ENCODE measurements around the gene RDX. TPM values are rescaled to one million over a fixed set of nuclear protein-coding genes. Genes with fewer than 3 reads are reported as not detected.

The RDX gene
- total and polyA plus RNA-seq, 2 donors (not counting 1 experiment from before 2014, with no cell fraction given): 52.7 to 93.1 TPM

DNA sequence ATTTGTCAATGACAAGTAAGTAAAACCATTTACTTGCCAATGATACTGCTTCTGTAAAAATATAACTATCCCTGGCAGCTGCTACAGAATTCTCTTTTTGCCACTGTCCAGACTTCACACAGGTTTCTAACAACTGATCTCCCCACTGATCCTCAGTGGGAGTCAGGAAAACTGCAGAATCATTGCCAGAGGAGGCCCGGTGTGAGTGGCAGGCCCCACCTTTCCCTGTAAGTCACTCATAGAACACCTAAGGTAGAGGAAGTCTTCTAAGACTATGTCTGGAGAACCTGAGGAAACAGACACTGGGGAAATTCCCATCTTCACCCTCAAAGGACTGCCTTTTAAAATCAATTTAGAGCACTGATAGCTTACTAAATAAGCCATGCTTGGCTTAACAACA is 136.9 kb downstream of the RDX start:
- DNase-seq (ENCODE audit: low read depth in 2 of 2): no peak
- Histone ChIP-seq H3K4me1 (ENCODE audit: control insufficient read depth, extremely low read depth, insufficient read depth, low read length) (no peaks in the 10 kb centered on the region), H2AFZ (ENCODE audit: low read length) (no peak overlapping the region), H3K9me3 (ENCODE audit: control insufficient read depth, insufficient read depth, low read depth, low read length) (no peaks in the 10 kb centered on the region), H3K27me3 (ENCODE audit: control insufficient read depth, insufficient read depth, low read length) (no peaks in the 10 kb centered on the region), H3K27ac (ENCODE audit: insufficient read depth, low read length) (no peak overlapping the region), H4K20me1 (ENCODE audit: control insufficient read depth, extremely low read depth, insufficient read depth, low read length) (no peaks in the 10 kb centered on the region), H3K9ac (ENCODE audit: insufficient read depth, low read length) (no peak overlapping the region), H3K79me2 (ENCODE audit: control insufficient read depth, insufficient read depth, low read length) (no peaks in the 10 kb centered on the region), H3K4me2 (ENCODE audit: extremely low read depth, insufficient read depth, low read length) (no peak overlapping the region), H3K4me3 (replicated peaks in 1 of 4; ENCODE audit: control extremely low read depth in 1 of 4, insufficient read depth in 1 of 4, low read depth in 3 of 4, low read length in 4 of 4) (no peak overlapping the region), H3K36me3 (ENCODE audit: control insufficient read depth, insufficient read depth, low read length) (peaks cover 3% of the 10 kb centered on the region)
- TF ChIP-seq, protein P1, sequence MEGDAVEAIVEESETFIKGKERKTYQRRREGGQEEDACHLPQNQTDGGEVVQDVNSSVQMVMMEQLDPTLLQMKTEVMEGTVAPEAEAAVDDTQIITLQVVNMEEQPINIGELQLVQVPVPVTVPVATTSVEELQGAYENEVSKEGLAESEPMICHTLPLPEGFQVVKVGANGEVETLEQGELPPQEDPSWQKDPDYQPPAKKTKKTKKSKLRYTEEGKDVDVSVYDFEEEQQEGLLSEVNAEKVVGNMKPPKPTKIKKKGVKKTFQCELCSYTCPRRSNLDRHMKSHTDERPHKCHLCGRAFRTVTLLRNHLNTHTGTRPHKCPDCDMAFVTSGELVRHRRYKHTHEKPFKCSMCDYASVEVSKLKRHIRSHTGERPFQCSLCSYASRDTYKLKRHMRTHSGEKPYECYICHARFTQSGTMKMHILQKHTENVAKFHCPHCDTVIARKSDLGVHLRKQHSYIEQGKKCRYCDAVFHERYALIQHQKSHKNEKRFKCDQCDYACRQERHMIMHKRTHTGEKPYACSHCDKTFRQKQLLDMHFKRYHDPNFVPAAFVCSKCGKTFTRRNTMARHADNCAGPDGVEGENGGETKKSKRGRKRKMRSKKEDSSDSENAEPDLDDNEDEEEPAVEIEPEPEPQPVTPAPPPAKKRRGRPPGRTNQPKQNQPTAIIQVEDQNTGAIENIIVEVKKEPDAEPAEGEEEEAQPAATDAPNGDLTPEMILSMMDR (conservative IDR thresholded peaks at IDR 0.05 in 1 of 2, IDR thresholded peaks at IDR 0.05 in 1 of 2; ENCODE audit: low read depth in 1 of 2, low read length in 2 of 2): no peak
- TF ChIP-seq EZH2 (IDR thresholded peaks at IDR 0.05; ENCODE audit: low read length, missing control alignments): no peak

DNA sequence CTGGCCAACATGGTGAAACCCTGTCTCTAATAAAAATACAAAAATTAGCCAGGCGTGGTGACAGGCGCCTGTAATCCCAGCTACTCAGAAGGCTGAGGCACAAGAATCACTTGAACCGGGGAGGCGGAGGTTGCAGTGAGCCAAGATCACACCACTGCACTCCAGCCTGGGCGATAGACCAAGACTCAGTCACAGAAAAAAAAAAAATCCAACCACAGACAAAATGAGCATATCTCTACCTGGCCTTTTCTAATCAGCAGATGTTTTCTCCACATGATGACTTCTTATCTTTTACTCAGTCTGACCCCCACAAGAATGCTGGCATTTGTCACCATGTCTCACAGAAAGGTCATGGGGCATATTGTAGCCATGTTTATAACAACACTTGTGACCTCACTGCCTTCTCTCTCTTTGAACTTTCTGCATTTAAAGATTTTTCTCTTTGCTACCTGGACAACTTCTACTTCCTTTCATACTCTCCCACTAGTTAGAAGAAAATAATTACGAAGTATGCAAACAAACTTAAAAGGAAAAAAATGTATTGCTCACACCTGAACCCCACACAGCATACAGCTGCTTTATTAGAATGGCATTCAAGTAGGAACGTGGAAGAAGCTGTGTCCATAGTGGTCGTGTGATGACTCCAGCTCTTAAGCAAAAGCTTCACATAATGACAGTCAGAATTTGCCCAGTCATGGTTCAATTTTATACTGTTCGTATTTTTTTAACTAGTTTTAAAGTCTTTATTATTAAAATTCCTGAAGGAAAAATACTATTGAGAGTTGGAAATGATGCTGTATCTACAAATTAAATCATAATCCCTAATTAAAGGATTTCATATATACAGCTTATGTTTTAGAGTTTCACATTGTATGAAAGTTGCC is 137.9 kb downstream of the RDX start:
- Histone ChIP-seq H3K9ac (ENCODE audit: insufficient read depth, low read length) (no peak overlapping the region), H3K4me1 (ENCODE audit: control insufficient read depth, extremely low read depth, insufficient read depth, low read length) (no peaks in the 10 kb centered on the region)
- TF ChIP-seq, protein P1 (conservative IDR thresholded peaks at IDR 0.05 in 1 of 2, IDR thresholded peaks at IDR 0.05 in 1 of 2; ENCODE audit: low read depth in 1 of 2, low read length in 2 of 2): no peak
- no peak for TF ChIP-seq EZH2 (IDR thresholded peaks at IDR 0.05; ENCODE audit: low read length, missing control alignments)

DNA sequence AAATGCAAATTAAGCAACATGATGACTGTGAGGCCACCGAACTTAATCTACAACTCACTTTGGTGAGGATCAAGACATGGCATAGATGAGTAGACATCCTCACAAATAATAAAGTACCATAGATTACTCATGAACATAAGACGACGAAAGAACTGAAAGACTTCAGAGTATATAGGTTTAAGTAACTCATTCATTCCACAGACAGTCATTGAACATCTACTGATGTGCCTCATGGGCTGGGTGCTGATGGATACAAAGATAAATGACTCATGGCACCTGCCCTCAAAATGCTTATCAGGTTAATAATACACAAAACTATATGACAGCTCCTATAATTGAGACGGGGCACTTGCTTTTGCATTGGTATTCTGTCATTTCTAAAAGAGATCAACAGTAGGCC is 139.9 kb downstream of the RDX start:
- no peaks in the 10 kb centered on the region for H3K27me3 ChIP-seq (ENCODE audit: control insufficient read depth, insufficient read depth, low read length)
- no peak overlapping the region for H2AFZ ChIP-seq (ENCODE audit: low read length)
- no peaks in the 10 kb centered on the region for H3K9me3 ChIP-seq (ENCODE audit: control insufficient read depth, insufficient read depth, low read depth, low read length)
- no peak overlapping the region for H3K4me3 ChIP-seq (replicated peaks in 1 of 4; ENCODE audit: control extremely low read depth in 1 of 4, insufficient read depth in 1 of 4, low read depth in 3 of 4, low read length in 4 of 4)
- H3K36me3 ChIP-seq (ENCODE audit: control insufficient read depth, insufficient read depth, low read length): no peaks in the 10 kb centered on the region
- no peaks in the 10 kb centered on the region for H3K4me1 ChIP-seq (ENCODE audit: control insufficient read depth, extremely low read depth, insufficient read depth, low read length)
- H3K27ac ChIP-seq (ENCODE audit: insufficient read depth, low read length): no peak overlapping the region
- no peaks in the 10 kb centered on the region for H3K79me2 ChIP-seq (ENCODE audit: control insufficient read depth, insufficient read depth, low read length)
- no peaks in the 10 kb centered on the region for H4K20me1 ChIP-seq (ENCODE audit: control insufficient read depth, extremely low read depth, insufficient read depth, low read length)
- TF ChIP-seq EZH2 (IDR thresholded peaks at IDR 0.05; ENCODE audit: low read length, missing control alignments): no peak
- TF ChIP-seq, protein P1 (conservative IDR thresholded peaks at IDR 0.05 in 1 of 2, IDR thresholded peaks at IDR 0.05 in 1 of 2; ENCODE audit: low read depth in 1 of 2, low read length in 2 of 2): no peak
- no peak overlapping the region for H3K9ac ChIP-seq (ENCODE audit: insufficient read depth, low read length)
- DNase-seq (ENCODE audit: low read depth in 2 of 2): no peak
- H3K4me2 ChIP-seq (ENCODE audit: extremely low read depth, insufficient read depth, low read length): no peak overlapping the region

More for the DNA sequence above, 137.9 kb downstream of the RDX start:
- no peaks in the 10 kb centered on the region for H3K79me2 ChIP-seq (ENCODE audit: control insufficient read depth, insufficient read depth, low read length)
- no peaks in the 10 kb centered on the region for H3K9me3 ChIP-seq (ENCODE audit: control insufficient read depth, insufficient read depth, low read depth, low read length)
- H3K36me3 ChIP-seq (ENCODE audit: control insufficient read depth, insufficient read depth, low read length): no peaks in the 10 kb centered on the region
- no peaks in the 10 kb centered on the region for H4K20me1 ChIP-seq (ENCODE audit: control insufficient read depth, extremely low read depth, insufficient read depth, low read length)
- no peak overlapping the region for H3K4me2 ChIP-seq (ENCODE audit: extremely low read depth, insufficient read depth, low read length)
- no peak overlapping the region for H3K27ac ChIP-seq (ENCODE audit: insufficient read depth, low read length)
- no peaks in the 10 kb centered on the region for H3K27me3 ChIP-seq (ENCODE audit: control insufficient read depth, insufficient read depth, low read length)
- no peak overlapping the region for H2AFZ ChIP-seq (ENCODE audit: low read length)
- DNase-seq (ENCODE audit: low read depth in 2 of 2): no peak
- H3K4me3 ChIP-seq (replicated peaks in 1 of 4; ENCODE audit: control extremely low read depth in 1 of 4, insufficient read depth in 1 of 4, low read depth in 3 of 4, low read length in 4 of 4): no peak overlapping the region

All from fibroblast of lung (primary cell).